Globus pallidus (tissue), 1 donor: ENCODE results near the gene SSMEM1.
"Not testable (repeated sequence)": the region's sequence is repeated elsewhere in the genome, so short reads cannot be mapped to it uniquely, and the experiment has no call there.

Experiments
- DNase-seq: peaks from one replicate; pipeline ENCODE4 v3.0.0-alpha.2; 2015; ENCODE audit warnings: low spot score

Gene SSMEM1

DNA sequence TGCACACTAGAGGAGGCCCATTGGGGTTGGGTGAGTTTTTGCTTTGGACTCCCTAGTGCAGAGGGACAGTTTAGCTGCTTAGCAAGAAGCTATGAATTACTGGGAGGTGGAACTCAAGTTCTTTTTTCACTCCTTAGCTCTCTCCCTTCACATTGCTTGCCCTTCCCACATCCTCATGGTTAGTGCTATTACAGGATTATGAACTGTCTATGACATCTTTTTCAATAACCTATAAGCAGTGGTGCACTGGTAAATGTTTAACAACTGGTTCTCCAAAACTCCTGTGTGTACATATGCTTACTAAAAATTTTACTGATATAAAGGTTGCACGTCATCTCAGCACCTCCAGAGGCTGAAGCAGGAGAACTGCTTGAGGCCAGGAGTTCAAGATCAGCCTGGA lies 6.2 kb downstream of the SSMEM1 start:
- DNase-seq = no peak

DNA sequence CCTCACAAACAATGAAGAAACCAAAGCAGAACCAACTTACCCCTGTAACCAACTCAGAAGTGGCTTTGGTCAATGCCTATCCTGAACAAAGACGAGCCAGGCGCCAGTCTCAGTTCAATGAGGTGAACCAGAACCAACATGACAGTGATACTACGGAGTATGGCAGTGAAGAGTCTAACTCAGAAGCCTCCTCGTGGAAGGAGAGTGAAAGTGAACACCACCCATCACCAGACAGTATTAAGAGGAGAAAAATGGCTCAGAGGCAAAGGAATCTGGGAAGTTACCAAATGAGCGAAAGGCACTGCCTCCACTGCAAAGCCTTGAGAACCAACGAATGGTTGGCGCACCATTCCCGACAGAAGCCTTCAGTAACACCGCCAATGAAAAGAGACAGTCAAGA lies 8.4 kb downstream of the SSMEM1 start:
- DNase-seq = no peak

DNA sequence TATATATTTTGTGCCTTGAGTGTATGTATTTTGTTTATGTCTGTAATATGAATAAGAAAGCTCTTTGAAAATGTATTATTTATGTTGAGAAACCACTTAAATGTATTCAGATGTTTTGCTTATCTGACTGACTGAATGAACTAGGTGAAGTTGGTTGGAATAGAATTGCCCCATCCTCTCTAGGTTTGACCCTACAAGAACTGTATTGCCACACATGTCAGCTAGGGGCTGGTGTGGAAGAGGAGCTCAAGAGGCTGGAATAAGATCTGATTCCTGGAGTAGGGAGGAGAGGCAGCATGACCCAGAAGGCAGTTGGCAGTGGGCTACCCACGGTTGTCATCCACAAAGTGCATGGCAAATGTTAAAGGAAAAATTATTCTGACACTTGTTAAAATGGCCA lies 9.1 kb downstream of the SSMEM1 start:
- no peak for DNase-seq

DNA sequence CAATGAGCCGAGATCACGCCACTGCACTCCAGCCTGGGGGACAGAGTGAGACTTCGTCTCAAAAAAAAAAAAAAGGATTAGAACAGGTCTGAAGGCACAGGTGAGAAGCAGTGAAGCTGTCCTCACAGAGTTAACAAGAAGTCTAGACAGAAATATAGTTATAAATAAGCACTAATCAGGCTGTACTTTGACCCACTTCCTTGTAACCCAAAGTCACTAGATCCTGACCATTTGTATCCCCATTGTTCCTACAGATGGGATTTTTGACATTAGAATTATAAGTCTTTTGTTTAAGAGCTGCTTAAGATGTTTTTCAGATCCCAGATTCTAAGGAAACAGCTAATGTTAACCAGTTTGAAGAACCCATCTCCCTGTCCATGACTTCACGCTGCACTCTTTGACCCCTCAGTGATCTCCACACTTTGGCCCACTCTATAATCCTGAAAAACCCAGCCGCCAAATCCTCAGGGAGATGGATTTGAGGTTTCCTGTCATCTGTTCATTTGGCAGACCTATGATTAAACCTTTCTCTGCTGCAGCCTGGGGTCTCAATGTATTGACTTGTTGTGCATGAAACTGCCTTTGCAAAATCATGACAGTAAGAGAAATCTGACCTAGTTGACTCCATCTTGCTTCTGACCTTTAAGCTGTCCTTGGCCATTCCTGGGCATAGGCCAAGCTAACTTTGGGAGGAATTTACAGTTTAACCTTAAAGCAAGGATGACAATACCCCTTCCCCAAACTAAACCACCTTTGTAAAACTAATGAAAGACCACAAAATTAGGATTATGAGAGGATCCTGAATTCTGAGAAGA lies 11.4 kb downstream of the SSMEM1 start:
- no peak for DNase-seq

DNA sequence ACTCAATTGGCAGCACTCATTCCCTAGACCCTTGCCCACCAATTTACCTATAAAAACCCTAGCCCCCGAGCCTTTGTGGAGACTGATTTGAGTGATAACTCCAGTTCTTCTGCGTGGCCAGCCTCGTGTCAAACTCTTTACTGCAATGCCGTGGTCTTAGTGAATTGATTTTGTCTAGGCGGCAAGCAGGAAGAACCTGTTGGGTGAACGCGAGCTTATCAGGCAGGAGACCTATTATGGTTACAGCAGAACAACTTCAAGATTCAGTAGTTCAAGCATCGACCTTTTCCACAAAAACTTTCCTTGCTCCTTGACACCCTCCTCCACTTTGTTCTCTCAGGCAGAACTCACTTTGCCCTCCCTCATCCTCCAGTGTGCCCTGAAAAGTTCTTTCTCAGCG lies 12.2 kb downstream of the SSMEM1 start:
- DNase-seq = no peak

DNA sequence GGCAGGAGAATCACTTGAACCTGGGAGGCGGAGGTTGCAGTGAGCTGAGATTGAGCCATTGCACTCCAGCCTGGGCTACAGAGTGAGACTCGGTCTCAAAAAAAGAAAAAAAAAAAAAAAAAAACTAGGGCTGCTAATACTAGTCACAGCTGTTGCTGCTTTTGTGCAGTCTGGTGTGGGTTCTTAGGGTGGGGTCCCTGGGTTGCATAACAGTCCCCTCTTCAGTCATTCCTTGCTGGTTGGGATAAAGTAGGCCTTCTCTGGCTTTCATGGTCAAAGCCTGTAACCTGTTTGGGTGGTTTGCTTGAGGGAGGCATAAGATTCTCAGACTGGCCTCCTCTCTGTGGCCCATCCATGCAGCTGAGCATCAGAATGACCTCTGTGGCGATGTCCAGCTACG lies 14.1 kb downstream of the SSMEM1 start:
- DNase-seq = no peak

DNA sequence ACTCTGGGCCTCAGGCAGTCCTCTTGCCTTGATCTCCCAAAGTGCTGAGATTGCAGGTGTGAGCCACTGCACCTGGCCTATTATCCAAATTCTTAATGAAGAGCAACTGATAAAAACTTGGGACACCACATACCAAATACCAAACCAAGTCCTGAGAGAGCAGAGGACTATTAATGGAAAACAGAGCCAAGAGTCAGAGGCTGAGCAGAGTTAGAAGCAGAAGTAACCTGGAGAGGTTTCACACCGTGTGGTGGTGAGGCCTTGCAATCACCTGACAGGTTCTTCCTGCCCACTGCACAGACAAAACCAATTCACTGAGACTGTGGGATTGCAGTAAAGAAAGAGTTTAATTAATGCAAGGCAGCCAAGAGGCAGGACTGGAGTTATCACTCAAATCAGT lies 16.0 kb downstream of the SSMEM1 start:
- DNase-seq = no peak

DNA sequence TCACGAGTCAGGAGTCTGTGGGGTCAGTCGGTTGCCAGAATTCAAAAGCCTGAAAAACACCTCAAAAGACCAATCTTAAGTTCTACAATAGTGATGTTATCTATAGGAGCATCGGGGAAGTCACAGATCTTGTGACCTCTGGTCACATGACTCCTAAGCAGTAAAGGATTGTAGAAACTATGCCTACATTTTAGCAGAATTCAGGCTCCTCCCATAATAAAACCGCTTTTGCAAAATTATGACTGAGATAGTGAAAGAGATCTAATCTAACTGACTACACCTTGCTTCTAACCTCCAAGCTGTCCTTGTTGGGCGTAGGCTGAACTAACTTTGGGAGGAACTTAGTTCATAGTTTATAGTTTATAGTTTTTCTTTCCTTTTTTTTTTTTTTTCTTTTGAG lies 16.6 kb downstream of the SSMEM1 start:
- no peak for DNase-seq

DNA sequence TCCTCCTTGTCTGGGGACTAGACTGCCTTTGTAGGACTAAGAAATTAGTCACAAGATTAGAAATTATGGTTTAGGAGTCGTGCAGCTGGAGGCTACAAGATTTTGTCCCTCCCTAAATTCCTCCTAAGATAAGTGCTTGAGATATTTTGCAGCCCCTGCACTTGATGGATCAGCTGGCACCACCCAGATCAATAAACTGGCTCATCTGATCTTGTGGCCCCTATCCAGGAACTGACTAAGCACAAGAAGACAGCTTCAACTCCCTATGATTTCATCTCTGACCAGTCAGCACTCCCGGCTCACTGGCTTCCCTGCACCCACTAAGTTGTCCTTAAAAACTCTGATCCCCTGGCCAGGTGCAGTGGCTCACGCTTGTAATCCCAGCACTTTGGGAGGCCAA lies 17.3 kb downstream of the SSMEM1 start:
- not testable (repeated sequence) for DNase-seq

DNA sequence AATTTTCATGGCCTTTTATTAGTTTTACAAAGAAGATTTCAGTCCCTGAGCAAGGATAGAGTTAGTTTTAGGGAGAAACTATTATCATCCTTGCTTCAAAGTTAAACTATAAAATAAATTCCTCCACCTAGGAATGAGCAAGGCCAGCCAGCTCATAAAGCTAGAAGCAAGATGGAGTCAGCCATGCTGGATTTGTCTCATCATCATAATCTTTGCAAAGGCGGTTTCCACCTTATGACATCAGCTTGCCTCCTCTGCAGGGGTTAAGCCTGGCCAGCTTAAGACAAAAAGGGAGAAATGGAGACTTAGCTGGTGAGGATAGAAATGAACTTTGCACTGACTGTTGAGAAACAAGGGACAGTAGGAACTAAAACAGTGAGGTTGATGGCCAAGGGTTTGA lies 18.7 kb downstream of the SSMEM1 start:
- DNase-seq = no peak

DNA sequence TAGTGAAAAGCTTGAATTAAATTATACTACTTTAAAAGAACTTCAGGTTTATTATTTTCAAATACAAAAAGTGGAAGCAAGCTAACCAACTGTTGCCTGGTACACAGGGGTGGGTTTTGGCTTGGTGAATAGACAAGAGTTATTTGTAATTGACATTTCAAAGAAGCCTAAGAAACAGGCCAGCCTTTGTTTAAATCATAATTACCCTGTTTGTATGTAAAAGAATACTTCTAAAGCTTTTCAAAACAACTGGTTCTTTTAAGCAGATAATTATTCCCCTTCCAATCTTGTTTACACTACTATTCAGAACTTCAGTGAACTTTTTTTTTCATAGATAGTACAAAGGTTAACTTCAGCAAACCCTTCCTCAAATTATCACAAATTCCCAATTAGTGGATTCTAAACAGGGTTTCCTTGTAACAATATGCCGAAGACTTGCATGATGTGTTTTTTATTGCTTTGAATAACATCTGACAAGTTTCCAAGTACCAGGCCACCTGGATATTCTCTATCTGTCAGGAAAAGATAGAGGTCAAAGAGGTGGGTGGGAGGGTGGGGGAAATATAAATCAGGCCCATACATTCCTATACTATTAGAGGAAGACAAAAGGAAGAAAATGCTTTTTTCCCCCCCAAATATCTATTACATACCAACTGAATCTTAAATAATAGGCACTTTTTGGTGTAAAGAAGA lies 20.4 kb downstream of the SSMEM1 start:
- DNase-seq = peak; percentile 81

DNA sequence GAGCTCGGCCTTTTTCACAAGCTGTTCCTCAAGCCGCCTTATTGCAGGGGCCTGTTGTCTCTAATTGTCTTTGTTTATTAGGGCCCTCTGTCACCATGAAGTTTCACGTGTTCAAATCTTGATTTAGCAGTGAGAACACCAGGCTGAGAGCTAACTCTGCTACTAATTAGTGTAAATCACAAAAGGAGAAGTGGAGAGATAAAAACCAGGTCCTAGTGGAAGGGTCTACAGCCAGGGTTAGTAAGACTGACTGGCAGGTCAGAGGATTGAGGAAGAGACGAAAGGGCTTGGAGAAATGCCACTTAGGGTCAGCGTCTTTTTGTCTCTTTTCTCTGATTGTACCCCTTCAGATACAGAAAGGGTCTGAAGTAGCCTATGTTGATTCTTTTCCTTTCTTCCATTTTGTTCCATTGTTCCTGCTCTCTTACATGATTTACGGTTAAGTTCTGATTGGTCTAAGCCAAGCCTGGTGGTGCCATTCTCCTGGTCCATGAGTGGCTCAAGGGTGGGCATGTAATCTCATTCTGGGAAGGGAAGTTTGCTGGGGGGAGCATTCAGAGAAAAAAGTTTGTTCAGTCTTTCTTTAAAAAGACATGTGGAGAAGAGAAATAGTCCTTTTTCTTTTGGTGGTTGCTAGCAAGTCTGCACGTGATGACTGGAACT lies 21.3 kb downstream of the SSMEM1 start:
- peak; percentile 13 for DNase-seq

DNA sequence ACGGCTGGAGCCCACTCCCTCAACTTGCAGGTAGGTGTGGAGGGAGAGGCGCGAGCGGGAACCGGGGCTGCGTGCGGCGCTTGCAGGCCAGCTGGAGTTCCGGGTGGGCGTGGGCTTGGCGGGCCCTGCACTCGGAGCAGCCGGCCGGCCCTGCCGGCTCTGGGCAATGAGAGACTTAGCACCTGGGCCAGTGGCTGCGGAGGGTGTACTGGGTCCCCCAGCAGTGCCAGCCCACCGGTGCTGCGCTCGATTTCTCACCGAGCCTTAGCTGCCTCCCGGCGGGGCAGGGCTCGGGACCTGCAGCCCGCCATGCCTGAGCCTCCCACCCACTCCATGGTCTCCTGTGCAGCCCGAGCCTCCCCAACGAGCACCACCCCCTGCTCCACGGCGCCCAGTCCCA lies 22.3 kb downstream of the SSMEM1 start:
- DNase-seq = not testable (repeated sequence)

DNA sequence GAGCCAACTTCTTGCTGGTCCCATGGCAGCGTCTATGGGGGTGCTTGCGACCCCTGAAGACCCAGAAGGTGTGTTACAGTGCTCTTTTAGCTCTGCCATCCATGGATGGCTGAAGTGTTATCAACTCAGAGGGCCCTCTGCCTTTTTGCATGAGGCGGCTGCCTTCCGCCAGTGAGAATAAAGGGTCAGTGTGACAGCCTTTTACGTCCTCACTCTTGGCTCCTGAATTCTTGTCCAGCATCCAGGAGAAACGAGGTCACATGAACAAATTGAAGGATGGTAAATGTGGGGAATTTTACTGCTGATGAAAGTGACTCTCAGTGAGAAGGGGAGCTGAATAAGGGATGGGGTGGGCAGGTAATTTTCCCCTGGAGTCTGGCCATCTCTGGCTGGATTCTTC lies 24.1 kb downstream of the SSMEM1 start:
- peak; percentile 51 for DNase-seq

DNA sequence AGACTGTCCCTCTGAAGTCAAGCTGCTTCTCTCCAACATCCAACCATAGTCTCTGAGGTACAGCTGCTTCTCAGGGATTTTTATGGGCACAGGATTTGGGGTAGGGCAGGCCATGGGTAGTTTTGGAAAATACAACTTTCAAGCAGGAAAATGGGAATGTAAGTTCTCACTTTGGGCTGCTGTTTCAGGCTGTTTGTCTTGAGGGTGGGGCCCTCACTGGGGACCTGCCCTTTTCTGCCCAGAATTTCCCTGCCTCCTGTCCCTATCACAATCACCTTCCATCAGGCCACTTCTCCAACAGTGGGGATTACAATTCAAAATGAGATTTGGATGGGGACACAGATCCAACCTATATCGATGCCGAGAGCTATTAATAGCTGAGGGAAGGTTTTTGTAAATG lies 24.5 kb downstream of the SSMEM1 start:
- DNase-seq = no peak

DNA sequence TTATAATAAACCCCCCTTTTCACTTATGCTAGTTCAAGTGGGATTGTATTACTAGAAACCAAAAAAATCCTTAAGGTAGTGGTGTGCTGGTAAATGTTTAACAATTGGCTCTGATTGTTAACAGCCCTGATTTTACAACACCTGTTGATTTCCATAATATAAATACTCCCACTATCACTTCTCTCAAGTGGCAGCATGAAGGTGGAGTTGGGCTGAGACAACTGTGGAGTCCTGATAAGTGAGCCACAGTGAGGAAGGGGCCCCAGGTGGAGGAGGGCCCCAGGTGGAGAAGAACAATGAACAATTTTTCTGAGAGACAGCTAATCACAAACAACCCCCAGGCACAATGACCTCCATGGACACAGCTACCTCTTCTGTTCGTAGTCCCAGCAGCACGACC lies 26.4 kb downstream of the SSMEM1 start:
- DNase-seq = no peak

DNA sequence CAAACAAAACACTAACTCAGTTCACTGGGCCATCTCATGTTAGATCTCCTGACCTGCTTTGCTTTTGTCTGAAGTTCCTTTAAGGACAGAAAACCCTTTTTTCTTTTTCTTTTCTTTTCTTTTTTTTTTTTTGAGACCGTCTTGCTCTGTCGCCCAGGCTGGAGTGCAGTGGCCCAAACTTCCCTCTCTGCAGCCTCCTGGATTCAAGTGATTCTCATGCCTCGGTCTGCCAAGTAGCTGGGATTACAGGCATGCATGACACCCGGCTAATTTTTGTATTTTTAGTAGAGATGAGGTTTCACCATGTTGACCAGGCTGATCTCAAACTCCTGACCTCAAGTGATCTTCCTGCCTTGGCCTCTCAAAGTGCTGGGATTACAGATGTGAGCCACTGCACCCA lies 28.7 kb downstream of the SSMEM1 start:
- not testable (repeated sequence) for DNase-seq

DNA sequence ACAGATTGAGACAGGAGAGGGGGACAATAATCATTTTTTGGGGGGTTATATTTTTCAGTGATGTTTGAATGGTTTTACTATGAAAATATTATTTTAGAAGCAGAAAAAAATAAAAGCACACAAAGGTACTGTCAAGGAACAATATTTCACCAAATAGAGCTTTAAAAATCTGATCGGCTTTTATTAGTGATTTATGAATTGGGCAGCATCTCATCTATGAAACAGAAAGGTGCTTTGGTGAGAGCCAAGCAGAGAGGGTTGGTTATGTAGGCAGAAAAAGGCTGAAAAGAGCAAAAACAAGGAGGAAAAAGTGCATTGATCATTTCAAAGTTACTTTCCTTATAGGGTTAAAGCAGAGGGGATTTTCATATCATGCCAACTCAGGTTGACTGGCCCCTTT lies 32.6 kb downstream of the SSMEM1 start:
- no peak for DNase-seq

DNA sequence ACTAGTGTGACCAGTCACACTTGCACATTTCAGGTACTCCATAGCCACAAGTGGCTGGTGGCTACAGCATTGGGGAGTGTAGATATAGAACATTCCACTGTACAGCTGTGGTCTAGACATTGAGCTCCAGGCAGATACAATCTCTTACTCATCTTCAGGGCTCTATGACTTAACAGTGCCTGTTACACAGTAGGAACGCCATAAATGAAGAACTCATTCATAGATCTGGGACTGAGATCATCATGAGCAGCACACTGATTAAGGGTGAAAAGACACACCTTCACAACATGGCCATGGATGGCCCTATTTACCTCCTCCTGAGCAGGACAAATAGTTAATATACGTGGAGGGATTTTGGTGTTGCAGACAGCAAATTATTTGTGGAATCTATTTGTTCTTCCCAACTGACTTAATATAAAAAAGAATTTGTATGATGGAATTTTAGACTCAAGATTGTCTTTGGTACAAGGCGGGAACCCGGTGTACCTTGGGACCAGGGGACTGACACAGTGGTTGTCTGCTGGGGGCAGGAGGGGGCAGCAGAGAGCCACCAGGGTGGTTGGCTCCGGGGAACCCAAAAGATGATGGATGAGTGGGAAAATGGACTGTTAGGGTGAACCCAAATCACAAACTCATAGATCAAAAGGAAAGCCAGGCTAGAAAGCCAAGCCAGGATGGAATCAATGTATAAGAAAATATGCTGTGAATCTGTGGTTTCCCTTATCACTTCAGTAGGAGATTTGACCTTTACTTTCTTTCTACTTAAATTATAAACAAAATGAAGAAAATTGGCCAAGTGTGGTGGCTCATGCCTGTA lies 34.7 kb downstream of the SSMEM1 start:
- DNase-seq = peak; percentile 55

DNA sequence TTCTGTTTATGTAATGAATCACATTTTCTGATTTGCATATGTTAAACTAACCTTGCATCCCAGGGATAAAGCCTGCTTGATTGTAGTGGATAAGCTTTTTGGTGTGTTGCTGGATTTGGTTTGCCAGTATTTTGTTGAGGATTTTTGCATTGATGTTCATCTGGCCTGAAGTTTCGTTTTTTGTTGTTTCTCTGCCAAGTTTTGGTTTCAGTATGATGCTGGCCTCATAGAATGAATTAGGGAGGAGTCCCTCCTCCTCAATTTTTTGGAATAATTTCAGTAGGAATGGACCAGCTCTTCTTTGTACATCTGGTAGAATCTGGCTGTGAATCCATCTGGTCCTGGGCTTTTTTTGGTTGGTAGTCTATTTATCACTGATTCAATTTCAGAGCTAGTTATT lies 35.8 kb downstream of the SSMEM1 start:
- DNase-seq = not testable (repeated sequence)

DNA sequence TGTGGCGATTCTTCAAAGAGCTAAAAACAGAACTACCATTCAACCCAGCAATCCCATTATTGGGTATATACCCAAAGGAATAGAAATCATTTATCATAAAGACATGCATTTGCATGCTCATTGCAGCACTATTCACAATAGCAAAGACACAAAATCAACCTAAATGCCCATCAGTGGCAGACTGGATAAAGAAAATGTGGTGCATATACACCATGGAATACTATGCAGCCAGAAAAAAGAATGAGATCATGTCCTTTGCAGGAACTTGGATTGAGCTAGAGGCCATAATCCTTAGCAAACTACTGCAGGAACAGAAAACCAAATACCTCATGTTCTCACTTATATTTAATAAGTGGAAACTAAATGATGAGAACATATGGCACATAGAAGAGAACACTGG lies 38.8 kb downstream of the SSMEM1 start:
- DNase-seq = not testable (repeated sequence)

DNA sequence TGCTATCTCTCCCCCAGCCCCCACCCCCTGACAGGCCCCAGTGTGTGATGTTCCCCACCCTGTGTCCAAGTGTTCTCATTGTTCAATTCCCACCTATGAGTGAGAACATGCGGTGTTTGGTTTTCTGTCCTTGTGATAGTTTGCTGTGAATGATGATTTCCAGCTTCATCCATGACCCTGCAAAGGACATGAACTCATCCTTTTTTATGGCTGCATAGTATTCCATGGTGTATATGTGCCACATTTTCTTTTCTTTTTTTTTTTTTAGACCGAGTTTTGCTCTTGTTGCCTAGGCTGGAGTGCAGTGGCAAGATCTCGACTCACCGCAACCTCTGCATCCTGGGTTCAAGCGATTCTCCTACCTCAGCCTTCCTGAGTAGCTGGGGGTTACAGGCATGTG lies 41.2 kb downstream of the SSMEM1 start:
- DNase-seq = not testable (repeated sequence)
